Transverse colon (tissue), 4 donors: ENCODE results near the gene PIRT. TPM values are rescaled to one million over a fixed set of nuclear protein-coding genes. Genes with fewer than 3 reads are reported as not detected.
"Not testable (repeated sequence)": the region's sequence is repeated elsewhere in the genome, so short reads cannot be mapped to it uniquely, and the experiment has no call there.

Source experiments
- DNase-seq: peaks from one replicate; pipeline ENCODE4 v3.0.0-alpha.2; 2019
- H3K27ac ChIP-seq, 4 donors: fragments of 200-600 bp; sonication (generic); 2 replicates each; pipeline ENCODE4 v1.5.1; 2016 to 2018; ENCODE audit warnings: inconsistent platforms in 4 of 4
- H3K27me3 ChIP-seq: fragments of 200-600 bp; sonication (generic); 2 replicates; pipeline ENCODE4 v1.5.1; 2017; ENCODE audit warnings: inconsistent platforms
- H3K36me3 ChIP-seq, 4 donors: fragments of 200-600 bp; sonication (generic); 2 replicates each; pipeline ENCODE4 v1.5.1; 2017 to 2019; ENCODE audit warnings: inconsistent platforms in 4 of 4
- H3K4me1 ChIP-seq, 4 donors: fragments of 200-600 bp; sonication (generic); 2 replicates each; pipeline ENCODE4 v1.5.1; 2017 to 2020; ENCODE audit warnings: inconsistent platforms in 4 of 4
- H3K4me3 ChIP-seq, 4 donors: fragments of 200-600 bp; sonication (generic); 1 replicate in 1 of 4; 2 replicates in 3 of 4; pipeline versions ENCODE4 v1.5.1 to v1.6.1; 2017 to 2019; ENCODE audit warnings: inconsistent platforms in 4 of 4
- H3K9me3 ChIP-seq, 2 donors: fragments of 200-600 bp; sonication (generic); 2 replicates each; pipeline ENCODE4 v1.5.1; 2017 to 2019; ENCODE audit warnings: inconsistent platforms in 2 of 2
- CTCF ChIP-seq, 5 experiments: fragments of 200-600 bp in 3 of 5; fragments of 450-650 bp in 2 of 5; sonication (generic) in 3 of 5; IDR thresholded peaks; 1 replicate in 2 of 5; 2 replicates in 3 of 5; pipeline ENCODE4 v1.5.1; 2016 to 2017; ENCODE audit warnings: antibody characterized with exemption in 5 of 5, inconsistent platforms in 3 of 5, mild to moderate bottlenecking in 2 of 5, moderate library complexity in 1 of 5
- EP300 ChIP-seq: sonication (generic); formaldehyde crosslinking; IDR thresholded peaks from one replicate; pipeline ENCODE4 v1.6.1; 2017; ENCODE audit warnings: antibody characterized with exemption, low read depth
- POLR2A ChIP-seq: fragments of 450-650 bp; IDR thresholded peaks from one replicate; pipeline ENCODE4 v1.6.1; 2016; ENCODE audit warnings: antibody characterized with exemption, mild to moderate bottlenecking, moderate library complexity
- POLR2AphosphoS5 ChIP-seq, 3 donors: sonication (generic); formaldehyde crosslinking; IDR thresholded peaks; one replicate each; pipeline ENCODE4 v1.6.1; 2016; ENCODE audit warnings: antibody characterized with exemption in 3 of 3
- WGBS, 2 donors: methylation state at CpG; one replicate each; pipeline ENCODE4 v1.1.5; 2018; ENCODE audit warnings: low coverage in 1 of 2; 5-methylcytosine and 5-hydroxymethylcytosine counted together
- in situ Hi-C, 4 donors: fragments of 200-750 bp; cut with MboI; loops; one replicate each; pipeline versions ENCODE4 v1.15.0 to v1.15.1; 2017; ENCODE audit warnings: low sequenced_read_pairs in 3 of 4, low pct_ligation_motif_present in 1 of 4, low pct_unique_long_range_greater_than_20kb in 1 of 4
- intact Hi-C: fragments of 100-400 bp; cut with DNase I; formaldehyde crosslinking; loops from one replicate; pipeline ENCODE4 v1.15.1; 2023; ENCODE audit warnings: low total_unique reads
- total RNA-seq, 4 donors: library from RNA; depleted of rRNA; stranded (reverse); fragments of >200 nt; gene quantifications; one replicate each; pipeline ENCODE4 v1.1.0, GENCODE V29; 2016

The PIRT gene
- total RNA-seq, 4 donors from 2014 or later = 2.4 to 6.4 (median 2.5) TPM; not detected in 1

- Histone ChIP-seq H3K27ac (no peak overlapping the region), H3K27me3 (no peaks in the 10 kb centered on the region), H3K4me1 (no peaks in the 10 kb centered on the region), H3K36me3 (no peaks in the 10 kb centered on the region), H3K9me3 (no peaks in the 10 kb centered on the region), H3K4me3 (no peak overlapping the region)
- 89 to 93% methylated on average over 3 of the region's 3 CpGs for WGBS, 2 donors
- no peak for TF ChIP-seq CTCF (IDR thresholded peaks at IDR 0.05)
- TF ChIP-seq EP300 = no peak
- TF ChIP-seq POLR2A = no peak
- no peak for TF ChIP-seq POLR2AphosphoS5 (IDR thresholded peaks at IDR 0.05)
- intact Hi-C loops = no loop called here
- no peak for DNase-seq
- in situ Hi-C loops = loop anchor here in 1 of 4 donors (10.0 kb wide), 1 partner anchor 204 kb away; the partner anchor contains the start of gene MYH3
Measured at GRCh38 chr17:10859051-10859450, 21.2 kb upstream of the PIRT start.

- in situ Hi-C loops (loop anchor here in 1 of 4 donors (10.0 kb wide), 1 partner anchor 203 kb away; the partner anchor contains the start of gene MYH3), intact Hi-C loops (no loop called here)
- Histone ChIP-seq H3K9me3 (no peaks in the 10 kb centered on the region), H3K27ac (no peak overlapping the region), H3K4me1 (no peaks in the 10 kb centered on the region), H3K36me3 (no peaks in the 10 kb centered on the region), H3K27me3 (no peaks in the 10 kb centered on the region), H3K4me3 (no peak overlapping the region)
- WGBS, 2 donors = 41 to 44% methylated on average over 4 of the region's 4 CpGs
- TF ChIP-seq EP300 = no peak
- TF ChIP-seq POLR2A = no peak
- no peak for TF ChIP-seq CTCF (IDR thresholded peaks at IDR 0.05)
- TF ChIP-seq POLR2AphosphoS5 (IDR thresholded peaks at IDR 0.05) = no peak
- DNase-seq = no peak
Measured at GRCh38 chr17:10857976-10858375, 20.1 kb upstream of the PIRT start.

- DNase-seq, H3K9me3 ChIP-seq, H3K27ac ChIP-seq, H3K27me3 ChIP-seq, H3K36me3 ChIP-seq, intact Hi-C loops, H3K4me3 ChIP-seq: not testable (repeated sequence)
- in situ Hi-C loops = loop anchor here in 3 of 4 donors (10.0 to 25.0 kb wide), 3 partner anchors 102 to 209 kb away; partner anchors contain the start of gene TMEM220 (in 2 of the 3)
- H3K4me1 ChIP-seq = peaks cover 0 to 25% (median 18%) of the 10 kb centered on the region in 4 donors
- WGBS, 2 donors = 84 to 88% methylated on average over 4 to 6 of the region's 6 CpGs
Measured at GRCh38 chr17:10846636-10847035, 8.7 kb upstream of the PIRT start.

- peak overlapping the region in 3 of 4 donors; percentile 43 to 73 (median 47) for H3K4me3 ChIP-seq
- TF ChIP-seq POLR2AphosphoS5 (IDR thresholded peaks at IDR 0.05) = no peak
- TF ChIP-seq POLR2A = no peak
- no peak for TF ChIP-seq CTCF (IDR thresholded peaks at IDR 0.05)
- TF ChIP-seq EP300 = no peak
- in situ Hi-C loops = loop anchor here in 3 of 4 donors (10.0 to 25.0 kb wide), 3 partner anchors 101 to 208 kb away; partner anchors contain the start of gene TMEM220 (in 2 of the 3)
Measured at GRCh38 chr17:10845388-10845751, 7.5 kb upstream of the PIRT start.

More at GRCh38 chr17:10845388-10845751, 7.5 kb upstream of the PIRT start:
- Histone ChIP-seq H3K27me3 (no peaks in the 10 kb centered on the region), H3K4me1 (peaks cover 0 to 25% (median 18%) of the 10 kb centered on the region in 4 donors), H3K36me3 (no peaks in the 10 kb centered on the region), H3K9me3 (no peaks in the 10 kb centered on the region), H3K27ac (peak overlapping the region in 2 of 4 donors; percentile 87 to 92)
- intact Hi-C loops = no loop called here
- 17 to 19% methylated on average over 6 of the region's 6 CpGs for WGBS, 2 donors
- no peak for DNase-seq
